ENCODE results near the gene TBATA. TPM values are rescaled to one million over a fixed set of nuclear protein-coding genes. Genes with fewer than 3 reads are reported as not detected.

The TBATA gene
- total RNA-seq, 1 donor from 2014 or later: not detected

DNA sequence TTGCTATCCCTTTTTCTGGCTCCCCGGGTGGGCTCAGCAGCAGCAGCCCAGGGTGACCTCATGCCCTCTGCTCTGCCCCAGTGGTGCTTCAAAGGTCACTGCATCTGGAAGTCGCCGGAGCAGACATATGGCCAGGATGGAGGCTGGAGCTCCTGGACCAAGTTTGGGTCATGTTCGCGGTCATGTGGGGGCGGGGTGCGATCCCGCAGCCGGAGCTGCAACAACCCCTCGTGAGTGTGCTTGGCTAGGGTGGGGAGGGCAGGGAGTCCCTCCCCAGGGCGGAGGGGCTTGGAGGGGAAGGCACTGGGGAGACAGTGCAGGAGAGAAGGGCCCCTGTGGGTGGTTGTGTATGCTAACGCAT, 46.4 kb downstream of the TBATA start:
- no peak overlapping the region for H3K27ac ChIP-seq
- H3K27me3 ChIP-seq: no peaks in the 10 kb centered on the region
- H3K4me3 ChIP-seq: no peak overlapping the region
- H3K9me3 ChIP-seq: no peaks in the 10 kb centered on the region
- TF ChIP-seq, protein P1, sequence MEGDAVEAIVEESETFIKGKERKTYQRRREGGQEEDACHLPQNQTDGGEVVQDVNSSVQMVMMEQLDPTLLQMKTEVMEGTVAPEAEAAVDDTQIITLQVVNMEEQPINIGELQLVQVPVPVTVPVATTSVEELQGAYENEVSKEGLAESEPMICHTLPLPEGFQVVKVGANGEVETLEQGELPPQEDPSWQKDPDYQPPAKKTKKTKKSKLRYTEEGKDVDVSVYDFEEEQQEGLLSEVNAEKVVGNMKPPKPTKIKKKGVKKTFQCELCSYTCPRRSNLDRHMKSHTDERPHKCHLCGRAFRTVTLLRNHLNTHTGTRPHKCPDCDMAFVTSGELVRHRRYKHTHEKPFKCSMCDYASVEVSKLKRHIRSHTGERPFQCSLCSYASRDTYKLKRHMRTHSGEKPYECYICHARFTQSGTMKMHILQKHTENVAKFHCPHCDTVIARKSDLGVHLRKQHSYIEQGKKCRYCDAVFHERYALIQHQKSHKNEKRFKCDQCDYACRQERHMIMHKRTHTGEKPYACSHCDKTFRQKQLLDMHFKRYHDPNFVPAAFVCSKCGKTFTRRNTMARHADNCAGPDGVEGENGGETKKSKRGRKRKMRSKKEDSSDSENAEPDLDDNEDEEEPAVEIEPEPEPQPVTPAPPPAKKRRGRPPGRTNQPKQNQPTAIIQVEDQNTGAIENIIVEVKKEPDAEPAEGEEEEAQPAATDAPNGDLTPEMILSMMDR (IDR thresholded peaks at IDR 0.05): no peak
- DNase-seq (no peak), ATAC-seq (no peak)
- no peaks in the 10 kb centered on the region for H3K36me3 ChIP-seq
- peaks cover 14% of the 10 kb centered on the region for H3K4me1 ChIP-seq
- intact Hi-C loops (cut with DNase I): no loop called here

DNA sequence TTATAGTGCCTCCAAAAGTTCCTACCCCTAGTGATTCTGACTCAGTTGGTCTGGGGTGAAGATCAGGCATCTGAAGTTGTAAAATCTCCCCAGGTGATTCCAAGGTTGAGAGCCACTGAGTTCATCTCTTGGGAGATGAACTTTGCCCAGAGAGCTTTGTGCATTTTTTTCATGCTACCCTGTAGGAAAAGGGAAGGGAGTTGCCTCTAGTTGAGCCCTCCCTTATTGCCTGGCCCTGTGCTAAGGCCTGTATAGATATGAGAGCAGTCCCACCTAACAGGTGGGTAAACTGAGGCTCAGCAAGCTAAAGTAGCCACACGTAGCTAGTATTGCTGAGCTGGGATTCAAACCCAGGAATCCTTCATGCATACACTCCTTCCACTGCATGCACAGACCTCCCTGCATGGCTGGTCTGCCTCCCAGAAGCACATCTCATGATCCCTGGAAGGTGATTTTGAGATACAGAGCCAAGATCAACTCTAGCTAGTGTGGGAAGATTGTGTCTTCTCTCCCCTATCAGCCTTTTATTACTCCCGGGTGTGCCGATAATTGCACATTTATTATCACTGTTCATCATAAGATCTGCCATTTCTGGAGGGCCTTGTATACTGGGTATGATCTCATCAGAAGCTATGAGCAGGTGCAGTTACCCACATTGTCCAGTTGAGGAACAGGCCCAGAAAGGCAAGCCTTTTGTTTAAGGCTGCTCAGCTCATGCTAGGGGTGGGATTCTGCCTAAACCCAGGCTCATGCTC, 47.0 kb downstream of the TBATA start:
- ATAC-seq: no peak
- Histone ChIP-seq H3K27me3 (no peaks in the 10 kb centered on the region), H3K4me1 (peaks cover 12% of the 10 kb centered on the region), H3K9me3 (no peaks in the 10 kb centered on the region), H3K4me3 (no peak overlapping the region), H3K27ac (no peak overlapping the region), H3K36me3 (no peaks in the 10 kb centered on the region)
- TF ChIP-seq, protein P1 (IDR thresholded peaks at IDR 0.05): no peak
- intact Hi-C loops (cut with DNase I): no loop called here
- no peak for DNase-seq

DNA sequence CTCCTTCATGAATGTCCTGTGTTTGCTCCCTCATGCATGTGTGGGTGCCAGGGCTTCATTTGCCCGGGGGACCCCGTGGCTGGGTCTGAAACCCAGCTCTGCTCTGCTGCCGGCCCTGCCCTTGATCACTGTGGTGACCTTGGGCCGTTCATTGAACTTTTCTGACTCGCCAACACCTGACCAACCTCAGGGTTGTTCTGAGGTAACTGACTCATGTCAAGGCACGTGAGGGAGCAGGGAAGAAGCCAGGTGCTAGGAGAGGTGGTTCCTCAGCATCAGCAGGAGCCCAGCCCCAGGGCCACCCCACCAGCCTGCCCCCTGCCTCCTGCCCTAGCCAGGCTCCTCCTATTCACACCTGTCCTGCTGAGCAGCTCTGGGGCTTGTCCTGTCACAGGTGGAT, 47.9 kb downstream of the TBATA start:
- no peak for ATAC-seq

DNA sequence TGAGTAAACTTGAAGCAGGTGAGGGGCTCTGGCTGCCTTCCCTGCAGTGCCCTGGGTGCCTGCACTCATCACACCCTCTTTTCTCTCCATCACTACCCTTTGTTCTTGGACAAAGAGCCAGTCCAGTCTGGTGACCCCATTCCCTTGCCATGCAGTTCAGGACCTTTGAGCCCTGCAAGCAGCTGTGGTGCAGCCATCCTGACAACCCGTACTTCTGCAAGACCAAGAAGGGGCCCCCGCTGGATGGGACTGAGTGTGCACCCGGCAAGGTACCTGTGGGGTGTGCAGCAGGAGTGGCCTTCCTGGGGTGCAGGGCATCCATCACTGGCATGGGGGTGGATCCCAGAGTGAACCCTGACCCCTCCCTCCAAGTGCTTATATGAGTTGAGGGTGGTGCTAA, 48.7 kb downstream of the TBATA start:
- H3K4me1 ChIP-seq: no peaks in the 10 kb centered on the region
- H3K4me3 ChIP-seq: no peak overlapping the region
- TF ChIP-seq, protein P1 (IDR thresholded peaks at IDR 0.05): no peak
- no peak overlapping the region for H3K27ac ChIP-seq
- DNase-seq: no peak
- no peaks in the 10 kb centered on the region for H3K9me3 ChIP-seq
- intact Hi-C loops (cut with DNase I): no loop called here
- ATAC-seq: no peak
- H3K36me3 ChIP-seq: no peaks in the 10 kb centered on the region
- no peaks in the 10 kb centered on the region for H3K27me3 ChIP-seq

More for the DNA sequence above, 47.9 kb downstream of the TBATA start:
- TF ChIP-seq, protein P1 (IDR thresholded peaks at IDR 0.05): no peak
- Histone ChIP-seq H3K36me3 (no peaks in the 10 kb centered on the region), H3K27me3 (no peaks in the 10 kb centered on the region), H3K4me1 (peaks cover 4% of the 10 kb centered on the region), H3K4me3 (no peak overlapping the region), H3K9me3 (no peaks in the 10 kb centered on the region), H3K27ac (no peak overlapping the region)
- DNase-seq: no peak
- intact Hi-C loops (cut with DNase I): no loop called here

DNA sequence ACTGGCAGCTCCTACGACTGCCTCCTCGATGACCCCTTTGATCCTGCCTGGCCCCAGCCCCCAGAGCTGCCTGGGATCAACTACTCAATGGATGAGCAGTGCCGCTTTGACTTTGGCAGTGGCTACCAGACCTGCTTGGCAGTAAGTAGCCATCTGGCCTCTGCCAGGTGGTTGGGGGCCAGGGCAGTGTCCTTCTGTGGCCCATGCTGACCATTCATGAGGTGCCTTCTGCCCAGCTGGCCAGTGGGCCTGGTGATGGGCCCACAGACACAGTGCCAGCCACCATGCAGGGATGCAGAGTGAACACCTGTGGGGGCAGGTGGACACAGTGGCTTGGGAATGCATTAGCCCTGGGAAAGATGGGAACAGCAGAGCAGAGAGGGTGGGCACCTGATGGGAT, 50.0 kb downstream of the TBATA start:
- no peak overlapping the region for H3K27ac ChIP-seq
- DNase-seq: no peak
- no peaks in the 10 kb centered on the region for H3K36me3 ChIP-seq
- TF ChIP-seq, protein P1 (IDR thresholded peaks at IDR 0.05): no peak
- ATAC-seq: no peak
- H3K4me1 ChIP-seq: no peaks in the 10 kb centered on the region
- no peaks in the 10 kb centered on the region for H3K27me3 ChIP-seq
- no peaks in the 10 kb centered on the region for H3K9me3 ChIP-seq
- intact Hi-C loops (cut with DNase I): no loop called here
- no peak overlapping the region for H3K4me3 ChIP-seq

DNA sequence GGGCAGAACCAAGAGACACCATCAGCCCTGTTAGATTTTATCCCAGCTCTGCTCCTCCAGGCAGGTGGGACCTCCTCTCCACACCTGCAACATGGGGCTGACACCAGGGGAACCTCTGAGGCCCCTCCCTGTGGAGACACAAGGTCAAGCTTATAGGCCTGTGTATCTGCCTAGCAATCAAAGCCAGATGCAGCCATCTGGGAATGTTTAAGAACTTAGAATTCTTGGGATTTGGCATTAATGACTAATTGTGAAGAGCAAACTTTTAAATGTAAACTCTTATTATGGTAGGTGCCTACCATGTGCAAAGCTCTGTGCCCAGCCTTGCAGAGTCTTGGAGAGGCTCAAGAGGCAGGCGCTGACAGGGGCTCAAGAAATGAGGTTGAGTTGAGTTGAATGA, 52.1 kb downstream of the TBATA start:
- TF ChIP-seq, protein P1 (IDR thresholded peaks at IDR 0.05): no peak
- intact Hi-C loops (cut with DNase I): no loop called here
- Histone ChIP-seq H3K4me1 (peaks cover 2% of the 10 kb centered on the region), H3K4me3 (no peak overlapping the region), H3K9me3 (no peaks in the 10 kb centered on the region), H3K36me3 (no peaks in the 10 kb centered on the region), H3K27me3 (no peaks in the 10 kb centered on the region), H3K27ac (no peak overlapping the region)
- DNase-seq (no peak), ATAC-seq (no peak)

Data from upper lobe of right lung (tissue), 1 donor.